MM.1S (cell line): Measurements from ENCODE around the gene STRN3.

Source experiments
- EZH2 ChIP-seq: fragments of 300-600 bp; sonication (generic); optimal IDR thresholded peaks from 2 replicates; pipeline ENCODE3; 2017; ENCODE audit warnings: low read depth, mild to moderate bottlenecking, antibody characterized with exemption, low read length, mixed read lengths
- TF ChIP-seq, protein P1 (sequence below): fragments of 300-600 bp; sonication (generic); IDR thresholded peaks from 2 replicates; pipeline ENCODE4 v1.5.1; 2016; ENCODE audit warnings: antibody characterized with exemption, low read length, mixed read lengths

DNA sequence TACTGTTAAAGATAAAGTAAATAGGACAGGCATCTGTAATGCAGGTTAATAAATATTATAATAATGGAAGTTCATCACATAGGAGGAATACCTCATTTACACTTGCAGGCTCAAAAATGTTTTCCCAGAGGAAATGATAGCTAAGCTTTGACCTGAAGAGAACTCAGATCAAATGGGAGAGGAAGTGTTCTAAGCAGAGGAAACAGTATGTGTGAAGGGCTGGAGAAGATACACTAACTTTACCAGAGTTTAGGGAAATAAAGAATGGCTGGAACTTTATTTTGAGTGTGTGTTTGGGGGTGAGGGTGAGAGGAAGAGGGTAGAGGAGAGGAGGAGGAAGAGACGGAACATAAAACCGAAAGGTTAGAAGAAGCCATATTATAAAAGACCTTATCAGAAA lies 34.8 kb downstream of the STRN3 start:
- TF ChIP-seq, protein P1, sequence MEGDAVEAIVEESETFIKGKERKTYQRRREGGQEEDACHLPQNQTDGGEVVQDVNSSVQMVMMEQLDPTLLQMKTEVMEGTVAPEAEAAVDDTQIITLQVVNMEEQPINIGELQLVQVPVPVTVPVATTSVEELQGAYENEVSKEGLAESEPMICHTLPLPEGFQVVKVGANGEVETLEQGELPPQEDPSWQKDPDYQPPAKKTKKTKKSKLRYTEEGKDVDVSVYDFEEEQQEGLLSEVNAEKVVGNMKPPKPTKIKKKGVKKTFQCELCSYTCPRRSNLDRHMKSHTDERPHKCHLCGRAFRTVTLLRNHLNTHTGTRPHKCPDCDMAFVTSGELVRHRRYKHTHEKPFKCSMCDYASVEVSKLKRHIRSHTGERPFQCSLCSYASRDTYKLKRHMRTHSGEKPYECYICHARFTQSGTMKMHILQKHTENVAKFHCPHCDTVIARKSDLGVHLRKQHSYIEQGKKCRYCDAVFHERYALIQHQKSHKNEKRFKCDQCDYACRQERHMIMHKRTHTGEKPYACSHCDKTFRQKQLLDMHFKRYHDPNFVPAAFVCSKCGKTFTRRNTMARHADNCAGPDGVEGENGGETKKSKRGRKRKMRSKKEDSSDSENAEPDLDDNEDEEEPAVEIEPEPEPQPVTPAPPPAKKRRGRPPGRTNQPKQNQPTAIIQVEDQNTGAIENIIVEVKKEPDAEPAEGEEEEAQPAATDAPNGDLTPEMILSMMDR: no peak
- no peak for TF ChIP-seq EZH2
